LNCAP (cell line): ENCODE data around the gene KRTAP13-3.

ENCODE experiments used
- CTCF ChIP-seq: fragments of 450-650 bp; IDR thresholded peaks from 2 replicates; pipeline ENCODE4 v1.5.1; 2017; ENCODE audit warnings: mild to moderate bottlenecking

KRTAP13-3 gene

GRCh38 chr21:30439975-30440374, 14.2 kb upstream of the KRTAP13-3 start, which contains the start of gene KRTAP15-1:
Gene KRTAP15-1, plus strand, starts transcription at chr21:30440275. Its CDS starts 53 bp downstream, at chr21:30440328.
- TF ChIP-seq CTCF: no peak

DNA sequence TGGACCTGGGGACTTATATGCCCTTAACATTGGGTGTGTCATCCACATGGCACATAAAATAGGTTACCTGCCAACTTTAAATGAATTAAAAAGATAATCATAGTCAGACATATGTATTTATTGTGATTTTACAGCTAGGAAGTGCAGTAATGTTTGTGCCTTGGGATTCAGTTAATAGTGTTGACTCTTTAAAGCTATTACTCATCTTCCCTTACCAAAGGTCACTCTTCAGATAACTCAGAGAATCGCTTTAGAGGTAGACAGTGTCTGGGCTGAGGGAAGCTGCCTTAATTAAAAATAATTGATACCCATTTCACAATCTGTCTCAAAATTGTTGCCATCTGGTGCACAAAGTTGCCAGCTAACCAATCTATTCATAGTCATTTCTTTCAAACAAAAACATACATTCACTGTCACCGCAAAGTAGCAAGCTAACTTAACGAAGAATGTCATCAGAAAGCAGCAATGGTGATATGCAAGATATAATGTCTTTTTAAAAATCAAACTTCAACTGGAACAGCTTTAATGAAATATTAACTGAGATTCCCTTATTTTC, 11.4 kb upstream of the KRTAP13-3 start:
- no peak for TF ChIP-seq CTCF

GRCh38 chr21:30434033-30434631, 8.4 kb upstream of the KRTAP13-3 start:
- peak; percentile 67 for TF ChIP-seq CTCF

DNA sequence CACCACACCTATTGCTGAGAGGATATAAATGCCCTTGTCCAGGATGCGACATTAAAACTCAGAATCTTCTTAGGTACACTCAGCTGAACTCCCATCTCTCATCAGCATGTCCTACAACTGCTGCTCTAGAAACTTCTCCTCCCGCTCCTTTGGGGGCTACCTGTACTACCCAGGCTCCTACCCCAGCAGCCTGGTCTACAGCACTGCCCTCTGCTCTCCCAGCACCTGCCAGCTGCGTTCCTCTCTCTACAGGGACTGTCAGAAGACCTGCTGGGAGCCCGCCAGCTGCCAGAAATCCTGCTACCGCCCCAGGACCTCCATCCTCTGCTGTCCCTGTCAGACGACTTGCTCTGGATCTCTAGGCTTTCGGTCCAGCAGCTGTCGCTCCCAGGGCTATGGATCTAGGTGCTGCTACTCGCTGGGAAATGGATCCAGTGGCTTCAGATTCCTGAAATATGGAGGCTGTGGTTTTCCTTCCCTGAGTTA, 4.5 kb upstream of the KRTAP13-3 start, which contains the start of gene KRTAP13-4:
Gene KRTAP13-4 (plus strand): TSS at position 51 of the 486 bp plus-strand sequence. CDS start 56 bp downstream, at position 107.
- TF ChIP-seq CTCF: no peak

DNA sequence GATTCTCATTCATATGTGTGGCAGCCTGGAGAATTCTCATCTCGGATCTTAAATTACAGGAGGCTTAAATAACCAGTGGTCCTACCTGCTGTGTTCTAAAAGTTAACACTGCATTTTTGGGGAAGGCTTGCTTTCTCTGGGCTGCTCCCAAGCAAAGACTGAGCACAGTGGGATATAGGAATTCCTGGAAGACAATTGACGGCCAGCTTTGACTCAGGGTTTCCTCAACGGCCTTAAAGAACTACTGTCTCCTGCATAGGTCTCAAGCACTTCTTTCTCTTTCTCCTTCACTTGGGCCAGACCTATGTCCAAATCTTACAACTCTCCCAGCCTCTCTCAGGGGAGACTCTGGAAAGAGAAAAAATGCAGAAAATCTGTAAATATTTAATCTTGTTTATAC, 1.0 kb upstream of the KRTAP13-3 start:
- no peak for TF ChIP-seq CTCF

- TF ChIP-seq CTCF: no peak
Observed at GRCh38 chr21:30415993-30416392, 9.7 kb downstream of the KRTAP13-3 start.

GRCh38 chr21:30408782-30409494, 16.8 kb downstream of the KRTAP13-3 start:
- peak; percentile 82 for TF ChIP-seq CTCF
